PFSK-1 (cell line): ENCODE results near the gene RNU6-7.

Source experiments
- FOXP2 ChIP-seq: optimal IDR thresholded peaks from 2 replicates; pipeline ENCODE3; 2011; ENCODE audit warnings: borderline replicate concordance, control low read depth, inconsistent platforms; ENCODE audit not compliant: insufficient read depth; ENCODE audit errors: extremely low read length, extremely low read depth
- POLR2AphosphoS5 ChIP-seq: IDR thresholded peaks from 2 replicates; pipeline ENCODE4 v1.6.1; 2012; ENCODE audit warnings: low read depth, mild to moderate bottlenecking, control low read depth, low read length, moderate library complexity
- REST ChIP-seq, 2 experiments: IDR thresholded peaks; 2 replicates each; pipeline versions ENCODE4 v1.6.1 to v1.8.0; 2011 to 2012; ENCODE audit warnings: low read depth in 2 of 2, low read length in 2 of 2, control low read depth in 1 of 2, inconsistent platforms in 1 of 2, mild to moderate bottlenecking in 1 of 2, moderate library complexity in 1 of 2; ENCODE audit not compliant: insufficient read depth in 1 of 2
- SIN3A ChIP-seq: IDR thresholded peaks from 2 replicates; pipeline ENCODE4 v1.6.1; 2012; ENCODE audit warnings: mild to moderate bottlenecking, low read length, moderate library complexity, borderline replicate concordance; ENCODE audit not compliant: insufficient read depth
- TAF1 ChIP-seq: IDR thresholded peaks from 2 replicates; pipeline ENCODE4 v1.6.1; 2012; ENCODE audit warnings: low read length, control low read depth, borderline replicate concordance; ENCODE audit not compliant: insufficient read depth

The RNU6-7 gene

DNA sequence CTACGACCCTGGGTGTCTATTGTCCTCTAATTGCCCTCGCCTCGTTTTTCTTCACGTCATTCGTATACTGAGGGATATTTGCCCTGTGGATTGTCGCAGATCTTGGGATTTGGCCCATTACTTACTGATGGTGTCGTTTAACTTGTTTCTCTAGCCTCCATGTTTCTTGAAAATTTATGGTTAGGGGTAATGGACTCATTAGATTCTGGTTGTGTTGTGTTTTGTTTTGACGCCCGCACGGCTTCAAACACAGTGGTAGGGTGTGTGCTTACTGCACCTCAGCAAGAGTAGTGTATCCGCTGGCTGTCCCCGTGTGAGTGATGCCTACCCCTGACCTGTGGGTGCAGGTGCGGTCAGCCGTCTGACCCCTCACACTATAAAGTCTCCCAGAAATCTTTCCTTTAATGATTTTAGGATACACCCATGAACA lies 2.1 kb downstream of the RNU6-7 start:
- TF ChIP-seq SIN3A (no peak), FOXP2 (no peak), REST (IDR thresholded peaks at IDR 0.05; ENCODE audit: insufficient read depth in 1 of 2, low read depth in 2 of 2, low read length in 2 of 2) (no peak)

DNA sequence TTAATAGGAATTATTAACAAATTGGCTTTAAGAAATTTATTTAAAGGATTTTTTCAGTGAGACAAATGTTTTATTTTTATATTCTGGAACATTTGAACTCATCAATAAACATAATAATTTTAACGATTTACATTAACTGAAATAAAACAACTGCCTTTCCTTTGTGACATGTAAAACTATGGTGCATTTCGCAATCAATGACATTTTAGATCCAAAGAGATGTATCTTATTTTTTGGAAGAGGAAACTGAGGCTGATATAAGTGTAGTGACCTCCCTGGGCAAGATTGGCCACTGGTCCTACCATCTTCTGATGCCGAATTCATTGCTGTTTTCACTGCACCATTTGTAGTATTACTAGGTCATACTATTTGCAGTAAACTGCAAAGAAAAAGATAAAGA lies 3.7 kb downstream of the RNU6-7 start:
- no peak for TF ChIP-seq SIN3A
- TF ChIP-seq POLR2AphosphoS5: no peak
- TF ChIP-seq FOXP2: no peak
- TF ChIP-seq TAF1: no peak
- no peak for TF ChIP-seq REST (IDR thresholded peaks at IDR 0.05; ENCODE audit: insufficient read depth in 1 of 2, low read depth in 2 of 2, low read length in 2 of 2)

GRCh38 chr14:32205984-32206383 lies 4.1 kb downstream of the RNU6-7 start:
- no peak for TF ChIP-seq POLR2AphosphoS5
- TF ChIP-seq TAF1: no peak
- no peak for TF ChIP-seq REST (IDR thresholded peaks at IDR 0.05; ENCODE audit: insufficient read depth in 1 of 2, low read depth in 2 of 2, low read length in 2 of 2)
- TF ChIP-seq FOXP2: no peak
- TF ChIP-seq SIN3A: no peak

- TF ChIP-seq TAF1: no peak
These were observed 4.7 kb downstream of the RNU6-7 start for GRCh38 chr14:32206552-32206951.

- TF ChIP-seq REST (IDR thresholded peaks at IDR 0.05; ENCODE audit: insufficient read depth in 1 of 2, low read depth in 2 of 2, low read length in 2 of 2) (no peak), POLR2AphosphoS5 (no peak), SIN3A (no peak), FOXP2 (no peak), TAF1 (no peak)
These were observed 6.6 kb downstream of the RNU6-7 start for GRCh38 chr14:32208490-32208889.

- no peak for TF ChIP-seq TAF1
- TF ChIP-seq POLR2AphosphoS5: no peak
- no peak for TF ChIP-seq SIN3A
- no peak for TF ChIP-seq FOXP2
- no peak for TF ChIP-seq REST (IDR thresholded peaks at IDR 0.05; ENCODE audit: insufficient read depth in 1 of 2, low read depth in 2 of 2, low read length in 2 of 2)
These were observed 7.6 kb downstream of the RNU6-7 start for GRCh38 chr14:32209471-32209870.
